Measurements from ENCODE around the gene STAM.

Gene STAM

DNA sequence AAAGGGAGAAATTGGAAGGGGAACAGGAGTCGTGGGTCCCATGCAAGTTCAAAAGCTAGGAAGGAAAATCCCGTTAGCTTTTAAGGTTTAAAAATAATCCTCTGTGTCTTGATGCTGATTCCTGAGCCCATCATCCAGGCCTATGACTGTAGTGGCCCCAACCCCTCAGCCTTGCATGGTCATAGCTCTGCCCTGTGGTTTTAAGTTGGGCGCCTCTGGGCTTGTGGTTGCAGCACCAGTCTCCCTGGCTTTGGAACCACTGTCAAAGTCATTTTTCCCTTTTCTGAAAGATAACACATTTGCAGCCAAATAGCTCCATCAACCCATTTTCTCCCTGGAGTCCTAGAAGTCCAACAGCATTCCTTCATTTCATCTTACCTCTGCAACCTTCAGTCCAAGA lies 121.7 kb downstream of the STAM start:
- DNase-seq, result no peak
- no peaks in the 10 kb centered on the region for H3K9me3 ChIP-seq (replicated peaks; ENCODE audit: insufficient read depth, low read length)
- H3K36me3 ChIP-seq (replicated peaks; ENCODE audit: insufficient read depth, low read length), result no peaks in the 10 kb centered on the region
- no peaks in the 10 kb centered on the region for H4K20me1 ChIP-seq (ENCODE audit: insufficient read depth, low read length)
- no peaks in the 10 kb centered on the region for H3K27me3 ChIP-seq (replicated peaks; ENCODE audit: insufficient read depth, low read length)
- no peak overlapping the region for H3K27ac ChIP-seq (ENCODE audit: low read length)
- no peaks in the 10 kb centered on the region for H3F3A ChIP-seq (ENCODE audit: insufficient read depth, low read length)
- H2AFZ ChIP-seq (ENCODE audit: low read length), result no peak overlapping the region
- no peak overlapping the region for H3K4me2 ChIP-seq (ENCODE audit: low read depth, low read length)
- no peak overlapping the region for H3K9ac ChIP-seq (ENCODE audit: low read length)
- H3K4me3 ChIP-seq (ENCODE audit: low read length), result no peak overlapping the region
- H3K4me1 ChIP-seq (ENCODE audit: low read length), result no peaks in the 10 kb centered on the region
- H3K79me2 ChIP-seq (ENCODE audit: low read length), result no peaks in the 10 kb centered on the region
- TF ChIP-seq EZH2 (optimal IDR thresholded peaks at IDR 0.05; ENCODE audit: low read depth, low read length), result no peak
- no peak for TF ChIP-seq EZH2phosphoT487 (IDR thresholded peaks at IDR 0.05; ENCODE audit: low read length)
- TF ChIP-seq, protein P1, sequence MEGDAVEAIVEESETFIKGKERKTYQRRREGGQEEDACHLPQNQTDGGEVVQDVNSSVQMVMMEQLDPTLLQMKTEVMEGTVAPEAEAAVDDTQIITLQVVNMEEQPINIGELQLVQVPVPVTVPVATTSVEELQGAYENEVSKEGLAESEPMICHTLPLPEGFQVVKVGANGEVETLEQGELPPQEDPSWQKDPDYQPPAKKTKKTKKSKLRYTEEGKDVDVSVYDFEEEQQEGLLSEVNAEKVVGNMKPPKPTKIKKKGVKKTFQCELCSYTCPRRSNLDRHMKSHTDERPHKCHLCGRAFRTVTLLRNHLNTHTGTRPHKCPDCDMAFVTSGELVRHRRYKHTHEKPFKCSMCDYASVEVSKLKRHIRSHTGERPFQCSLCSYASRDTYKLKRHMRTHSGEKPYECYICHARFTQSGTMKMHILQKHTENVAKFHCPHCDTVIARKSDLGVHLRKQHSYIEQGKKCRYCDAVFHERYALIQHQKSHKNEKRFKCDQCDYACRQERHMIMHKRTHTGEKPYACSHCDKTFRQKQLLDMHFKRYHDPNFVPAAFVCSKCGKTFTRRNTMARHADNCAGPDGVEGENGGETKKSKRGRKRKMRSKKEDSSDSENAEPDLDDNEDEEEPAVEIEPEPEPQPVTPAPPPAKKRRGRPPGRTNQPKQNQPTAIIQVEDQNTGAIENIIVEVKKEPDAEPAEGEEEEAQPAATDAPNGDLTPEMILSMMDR (IDR thresholded peaks at IDR 0.05; ENCODE audit: low read length), result no peak
- H3K9me2 ChIP-seq (replicated peaks; ENCODE audit: insufficient read depth, low read length), result no peaks in the 10 kb centered on the region

Data from MM.1S (cell line).